ENCODE results near the gene ARHGEF6.

GRCh38 chrX:136652822-136653723 lies 127.7 kb downstream of the ARHGEF6 start:
- TF ChIP-seq CTCF (IDR thresholded peaks at IDR 0.05) (no peak), EP300 (IDR thresholded peaks at IDR 0.05; ENCODE audit: low read depth) (no peak), POLR2A (IDR thresholded peaks at IDR 0.05) (no peak), POLR2AphosphoS5 (IDR thresholded peaks at IDR 0.05) (no peak)
